AG04450 (cell line): ENCODE results near the gene RPS6KA4. TPM values are rescaled to one million over a fixed set of nuclear protein-coding genes. Genes with fewer than 3 reads are reported as not detected.
"Not testable (repeated sequence)": the region's sequence is repeated elsewhere in the genome, so short reads cannot be mapped to it uniquely, and the experiment has no call there.

Experiments used
- CTCF ChIA-PET: fragments of 300-600, 350-600 bp; formaldehyde crosslinking; extraction: SDS; loops from one replicate; lab custom pipeline; 2022; ENCODE audit warnings: antibody characterized with exemption, inconsistent platforms; lab: Charles Lee
- POLR2A ChIA-PET: fragments of 350-600 bp; formaldehyde crosslinking; extraction: SDS; loops from one replicate; lab custom pipeline; 2021; ENCODE audit warnings: antibody characterized with exemption, inconsistent platforms; lab: Yijun Ruan, JAX
- DNase-seq: peaks from one replicate; pipeline ENCODE4 v3.0.0-alpha.2; 2011; ENCODE audit warnings: low read depth, low spot score
- H3K27ac ChIP-seq: one replicate; pipeline ENCODE4 v1.5.1; 2012; ENCODE audit warnings: low read depth, low read length, control low read depth
- H3K27me3 ChIP-seq: one replicate; pipeline ENCODE4 v1.6.0; 2012; ENCODE audit warnings: low read length; ENCODE audit not compliant: control insufficient read depth, insufficient read depth
- H3K4me3 ChIP-seq: 2 replicates; pipeline ENCODE4 v1.5.1; 2011; ENCODE audit warnings: mild to moderate bottlenecking, low read depth, low read length, control low read depth
- H3K9me3 ChIP-seq: 2 replicates; pipeline ENCODE4 v1.5.1; 2012; ENCODE audit warnings: low read length; ENCODE audit not compliant: control insufficient read depth, insufficient read depth
- CTCF ChIP-seq: IDR thresholded peaks from 2 replicates; pipeline ENCODE4 v1.5.1; 2011; ENCODE audit warnings: low read depth, low read length, control low read depth, inconsistent platforms
- polyA plus RNA-seq: library from polyadenylated mRNA; depleted of rRNA; stranded (reverse); fragments of >200 nt; gene quantifications from 2 replicates; pipeline ENCODE4 v1.2.3, GENCODE V29; 2011; rRNA removed
- small RNA-seq: library from RNA; depleted of rRNA; stranded (forward); fragments of <200 nt; gene quantifications from one replicate; pipeline ENCODE3, GENCODE V24; 2012; ENCODE audit warnings: low read depth; ENCODE audit not compliant: insufficient read length

The RPS6KA4 gene
- polyA plus RNA-seq, 1 experiment: 21.9 TPM

- no peak for DNase-seq
- Histone ChIP-seq H3K9me3 (no peaks in the 10 kb centered on the region; the same call in none of the 2 replicates), H3K4me3 (no peak overlapping the region), H3K27ac (no peak overlapping the region), H3K27me3 (peaks cover 7% of the 10 kb centered on the region)
- ChIA-PET CTCF (interaction anchor here (1.1 to 1.5 kb wide), 2 partner anchors 33 kb away, joined by 4 to 5 read pairs; no protein-coding TSS in a partner anchor), POLR2A (no interaction called here)
- TF ChIP-seq CTCF: no peak
Measured at GRCh38 chr11:64415996-64416728, 57.2 kb downstream of the RPS6KA4 start.

GRCh38 chr11:64418233-64418632 lies 59.3 kb downstream of the RPS6KA4 start:
- CTCF ChIA-PET: interaction anchor here (0.6 kb wide), 1 partner anchor 30 kb away, joined by 3 read pairs; no protein-coding TSS in a partner anchor

GRCh38 chr11:64419257-64419790 lies 60.4 kb downstream of the RPS6KA4 start:
- DNase-seq: no peak
- TF ChIP-seq CTCF: no peak
- H3K9me3 ChIP-seq: peaks cover 3% of the 10 kb centered on the region
- H3K27me3 ChIP-seq: peaks cover 5% of the 10 kb centered on the region
- ChIA-PET CTCF (interaction anchor here (1.2 kb wide), 1 partner anchor 30 kb away, joined by 3 read pairs; no protein-coding TSS in a partner anchor), POLR2A (no interaction called here)
- no peak overlapping the region for H3K4me3 ChIP-seq
- H3K27ac ChIP-seq: no peak overlapping the region

More at GRCh38 chr11:64418233-64418632, 59.3 kb downstream of the RPS6KA4 start:
- H3K4me3 ChIP-seq, DNase-seq, H3K27me3 ChIP-seq, POLR2A ChIA-PET, H3K9me3 ChIP-seq, H3K27ac ChIP-seq: not testable (repeated sequence)

- H3K27ac ChIP-seq: no peak overlapping the region
- POLR2A ChIA-PET: no interaction called here
- peaks cover 3% of the 10 kb centered on the region for H3K9me3 ChIP-seq
- peaks cover 4% of the 10 kb centered on the region for H3K27me3 ChIP-seq
- no peak overlapping the region for H3K4me3 ChIP-seq
- CTCF ChIA-PET: interaction anchor here (1.2 to 1.4 kb wide), 2 partner anchors 29 to 233 kb away, joined by 3 read pairs; no protein-coding TSS in a partner anchor
- TF ChIP-seq CTCF: no peak
- no peak for DNase-seq
Measured at GRCh38 chr11:64419818-64420485, 61.0 kb downstream of the RPS6KA4 start.

Small RNA genes within 50 kb of the gene (small RNA-seq; reads per million reads assigned to genes)
- gene MIR1237: 0.81 reads per million
- not detected for gene MIR7155

Other genes starting within 250 kb of the RPS6KA4 start
- 8.0 and 8.1 TPM in 2 replicates for gene MACROD1, start 193.0 kb upstream of the RPS6KA4 start, polyA plus RNA-seq
- gene STIP1, start 173.0 kb upstream of the RPS6KA4 start, polyA plus RNA-seq: 166 and 171 TPM in 2 replicates
- gene FERMT3, start 152.4 kb upstream of the RPS6KA4 start, polyA plus RNA-seq: 0.38 and 0.72 TPM in 2 replicates
- gene TRPT1, start 133.0 kb upstream of the RPS6KA4 start, polyA plus RNA-seq: 21.6 and 34.0 TPM in 2 replicates
- 18.8 and 29.1 TPM in 2 replicates for gene NUDT22, start 132.9 kb upstream of the RPS6KA4 start, polyA plus RNA-seq
- 18.7 and 28.4 TPM in 2 replicates for gene DNAJC4, start 128.6 kb upstream of the RPS6KA4 start, polyA plus RNA-seq
- 11.8 and 15.7 TPM in 2 replicates for gene VEGFB, start 124.6 kb upstream of the RPS6KA4 start, polyA plus RNA-seq
- 29.9 and 39.0 TPM in 2 replicates for gene FKBP2, start 118.1 kb upstream of the RPS6KA4 start, polyA plus RNA-seq
- 119 and 146 TPM in 2 replicates for gene PPP1R14B, start 112.2 kb upstream of the RPS6KA4 start, polyA plus RNA-seq
- 11.7 and 13.0 TPM in 2 replicates for gene PLCB3, start 107.6 kb upstream of the RPS6KA4 start, polyA plus RNA-seq
- 36.1 and 54.8 TPM in 2 replicates for gene BAD, start 74.5 kb upstream of the RPS6KA4 start, polyA plus RNA-seq
- gene GPR137, start 73.3 kb upstream of the RPS6KA4 start, polyA plus RNA-seq: 12.4 and 21.1 TPM in 2 replicates
- gene KCNK4, start 67.9 kb upstream of the RPS6KA4 start, polyA plus RNA-seq: not detected in 2 replicates
- 0.14 TPM in 1 of 2 replicates, not detected in the other for gene CATSPERZ, start 58.8 kb upstream of the RPS6KA4 start, polyA plus RNA-seq
- 5.5 and 7.4 TPM in 2 replicates for gene ESRRA, start 53.6 kb upstream of the RPS6KA4 start, polyA plus RNA-seq
- gene TRMT112, start 41.6 kb upstream of the RPS6KA4 start, polyA plus RNA-seq: 194 and 208 TPM in 2 replicates
- 366 and 383 TPM in 2 replicates for gene PRDX5, start 41.0 kb upstream of the RPS6KA4 start, polyA plus RNA-seq
- 1.4 and 2.0 TPM in 2 replicates for gene CCDC88B, start 19.0 kb upstream of the RPS6KA4 start, polyA plus RNA-seq
- not detected in 2 replicates for gene SLC22A11, start 196.8 kb downstream of the RPS6KA4 start, polyA plus RNA-seq
- gene SLC22A12, start 232.1 kb downstream of the RPS6KA4 start, polyA plus RNA-seq: not detected in 2 replicates